HepG2 (cell line): ENCODE data around the gene DOC2A. TPM values are rescaled to one million over a fixed set of nuclear protein-coding genes. Genes with fewer than 3 reads are reported as not detected.
A peak's percentile ranks its signal among the peaks of the same experiment; 100 is the strongest.

Source experiments
- ARNT ChIP-seq: fragments of 450-650 bp; IDR thresholded peaks from 2 replicates; pipeline ENCODE4 v1.6.1; 2017
- ESRRA ChIP-seq: sonication (generic); formaldehyde crosslinking; IDR thresholded peaks from 2 replicates; pipeline ENCODE4 v1.5.1; 2020; ENCODE audit warnings: mild to moderate bottlenecking, low read depth, missing genetic modification reagents
- GATAD1 ChIP-seq: IDR thresholded peaks from 2 replicates; pipeline ENCODE4 v1.6.1; 2016; ENCODE audit warnings: missing genetic modification reagents, missing compliant biosample characterization
- GLI4 ChIP-seq: sonication (generic); formaldehyde crosslinking; IDR thresholded peaks from 2 replicates; pipeline ENCODE4 v1.5.1; 2020; ENCODE audit warnings: missing genetic modification reagents, mild to moderate bottlenecking, moderate library complexity, borderline replicate concordance
- HMGA1 ChIP-seq: sonication (generic); formaldehyde crosslinking; conservative IDR thresholded peaks from 2 replicates; pipeline ENCODE4 v1.4.0; 2020; ENCODE audit warnings: missing genetic modification reagents
- HNRNPK ChIP-seq: fragments of 200-400 bp; formaldehyde crosslinking; IDR thresholded peaks from 2 replicates; pipeline ENCODE4 v1.6.1; 2018; ENCODE audit warnings: low read length, low read depth, moderate library complexity, mild to moderate bottlenecking; ENCODE audit not compliant: poor library complexity, severe bottlenecking
- NFE2L1 ChIP-seq: sonication (generic); formaldehyde crosslinking; IDR thresholded peaks from 2 replicates; pipeline ENCODE4 v1.4.0; 2020; ENCODE audit warnings: missing genetic modification reagents, mild to moderate bottlenecking, borderline replicate concordance
- NR2F1 ChIP-seq, 2 experiments: fragments of 450-650 bp in 1 of 2; formaldehyde crosslinking in 1 of 2; IDR thresholded peaks; 2 replicates each; pipeline versions ENCODE4 v1.5.0 to v1.6.1; 2016 to 2020; ENCODE audit warnings: mild to moderate bottlenecking in 1 of 2, missing compliant biosample characterization in 1 of 2, missing genetic modification reagents in 1 of 2, moderate library complexity in 1 of 2
- PHF5A ChIP-seq: IDR thresholded peaks from one replicate; pipeline ENCODE4 v1.6.1; 2018; ENCODE audit warnings: low read depth, missing genetic modification reagents; ENCODE audit not compliant: unreplicated experiment
- PRPF4 ChIP-seq: fragments of 200-400 bp; formaldehyde crosslinking; IDR thresholded peaks from 2 replicates; pipeline ENCODE4 v1.6.1; 2016; ENCODE audit warnings: low read length, low read depth; ENCODE audit not compliant: poor library complexity, severe bottlenecking
- RBAK ChIP-seq: sonication (generic); formaldehyde crosslinking; IDR thresholded peaks from 2 replicates; pipeline ENCODE4 v1.5.1; 2020; ENCODE audit warnings: mild to moderate bottlenecking, missing genetic modification reagents
- SP1 ChIP-seq, 2 experiments: fragments of 450-650 bp in 1 of 2; sonication (generic) in 1 of 2; formaldehyde crosslinking in 1 of 2; IDR thresholded peaks; 2 replicates each; pipeline versions ENCODE4 v1.4.0 to v1.6.1; 2016 to 2020; ENCODE audit warnings: missing genetic modification reagents in 1 of 2
- ZBTB20 ChIP-seq: sonication (generic); formaldehyde crosslinking; IDR thresholded peaks from 2 replicates; pipeline ENCODE4 v1.8.1; 2023; ENCODE audit warnings: missing genetic modification reagents, low read depth, mild to moderate bottlenecking, borderline replicate concordance
- ZNF747 ChIP-seq: sonication (generic); formaldehyde crosslinking; IDR thresholded peaks from 2 replicates; pipeline ENCODE4 v1.8.1; 2023; ENCODE audit warnings: missing genetic modification reagents, mild to moderate bottlenecking, borderline replicate concordance
- ZNF780A ChIP-seq: sonication (generic); formaldehyde crosslinking; IDR thresholded peaks from 2 replicates; pipeline ENCODE4 v1.8.0; 2022; ENCODE audit warnings: mild to moderate bottlenecking, missing genetic modification reagents, moderate library complexity
- polyA plus RNA-seq, 8 experiments: library from polyadenylated mRNA; depleted of rRNA in 3 of 8; stranded (reverse) in 7 of 8; unstranded in 1 of 8; fragments of >200 nt; fragmentation: Illumina TruSeq in 4 of 8; extraction: Trizol in 4 of 8; gene quantifications; 2 replicates each; pipeline versions ENCODE4 v1.2.1 to v1.2.3, GENCODE V29; 2011 to 2016; ENCODE audit warnings: low read depth in 4 of 8, missing spikeins in 1 of 8, mixed read lengths in 1 of 8; ENCODE audit not compliant: insufficient read depth in 1 of 8
- total RNA-seq, 5 experiments: library from RNA; depleted of rRNA; stranded (reverse); fragments of >200 nt; fragmentation: Illumina TruSeq; extraction: Trizol; gene quantifications; 2 replicates each; pipeline ENCODE4 v1.2.3, GENCODE V29; 2016; ENCODE audit warnings: low read depth in 1 of 5
- TF ChIP-seq, protein P1 (sequence below): sonication (generic); formaldehyde crosslinking; conservative IDR thresholded peaks from 2 replicates; pipeline ENCODE4 v1.4.0; 2020; ENCODE audit warnings: missing genetic modification reagents
- TF ChIP-seq, protein P2 (sequence below): sonication (generic); formaldehyde crosslinking; IDR thresholded peaks from 2 replicates; pipeline ENCODE4 v1.9.0; 2022; ENCODE audit warnings: missing genetic modification reagents, mild to moderate bottlenecking, borderline replicate concordance
- TF ChIP-seq, protein P3 (sequence below): sonication (generic); formaldehyde crosslinking; IDR thresholded peaks from 2 replicates; pipeline ENCODE4 v1.9.0; 2021; ENCODE audit warnings: mild to moderate bottlenecking, missing genetic modification reagents

The DOC2A gene
- total and polyA plus RNA-seq, 2 of the 13 experiments (the other 11 are each of a cell fraction or from before 2014, with no cell fraction given) = 0.15 to 0.55 TPM

DNA sequence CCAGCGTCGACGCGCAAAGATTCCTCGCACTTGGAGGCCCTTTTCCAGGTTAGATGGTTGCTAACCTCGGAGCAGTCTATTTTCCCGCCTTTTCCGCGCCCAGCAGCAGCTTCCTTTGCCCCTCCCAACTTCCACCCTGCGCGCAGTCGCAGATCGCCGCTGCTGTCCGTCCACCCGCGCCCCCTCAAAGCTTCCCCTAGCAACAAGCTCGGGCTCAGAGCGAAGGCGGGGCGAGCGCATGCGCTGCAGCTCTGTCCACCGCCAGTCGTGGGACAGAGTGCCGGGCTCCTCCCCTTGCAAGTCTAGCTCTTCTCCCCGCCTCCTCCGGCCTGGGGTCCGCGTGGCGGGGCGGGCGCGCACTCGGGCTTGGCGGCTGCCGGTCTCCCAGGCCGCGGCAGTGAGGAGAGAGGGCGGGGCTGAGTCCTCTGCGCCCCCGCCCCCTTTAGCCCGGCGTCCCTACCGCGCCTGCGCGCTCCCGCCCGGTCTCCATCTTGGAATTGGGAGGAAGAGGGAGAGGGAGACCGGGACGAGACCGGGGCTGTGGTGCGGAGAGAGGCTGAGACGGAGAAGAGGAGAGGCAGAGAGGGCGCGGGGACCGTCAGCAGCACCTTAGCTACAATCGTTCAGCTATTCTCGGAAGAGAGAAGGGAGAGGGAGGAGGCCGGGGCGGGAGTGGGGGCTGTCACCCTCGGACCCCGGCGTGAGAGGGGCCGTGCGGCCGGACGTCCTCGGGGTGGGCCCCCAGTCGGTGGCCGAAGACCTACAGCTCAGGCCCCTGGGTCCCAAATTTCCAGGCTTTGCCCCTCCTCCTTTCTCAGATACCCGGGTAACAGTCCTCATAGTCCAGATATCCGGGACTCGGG lies 37.2 kb downstream of the DOC2A start, which contains the start of gene TAOK2 (continued):
- TF ChIP-seq, protein P1, sequence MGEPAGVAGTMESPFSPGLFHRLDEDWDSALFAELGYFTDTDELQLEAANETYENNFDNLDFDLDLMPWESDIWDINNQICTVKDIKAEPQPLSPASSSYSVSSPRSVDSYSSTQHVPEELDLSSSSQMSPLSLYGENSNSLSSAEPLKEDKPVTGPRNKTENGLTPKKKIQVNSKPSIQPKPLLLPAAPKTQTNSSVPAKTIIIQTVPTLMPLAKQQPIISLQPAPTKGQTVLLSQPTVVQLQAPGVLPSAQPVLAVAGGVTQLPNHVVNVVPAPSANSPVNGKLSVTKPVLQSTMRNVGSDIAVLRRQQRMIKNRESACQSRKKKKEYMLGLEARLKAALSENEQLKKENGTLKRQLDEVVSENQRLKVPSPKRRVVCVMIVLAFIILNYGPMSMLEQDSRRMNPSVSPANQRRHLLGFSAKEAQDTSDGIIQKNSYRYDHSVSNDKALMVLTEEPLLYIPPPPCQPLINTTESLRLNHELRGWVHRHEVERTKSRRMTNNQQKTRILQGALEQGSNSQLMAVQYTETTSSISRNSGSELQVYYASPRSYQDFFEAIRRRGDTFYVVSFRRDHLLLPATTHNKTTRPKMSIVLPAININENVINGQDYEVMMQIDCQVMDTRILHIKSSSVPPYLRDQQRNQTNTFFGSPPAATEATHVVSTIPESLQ (CRISPR knock-in tag) = 0 out of 2 replicates have a peak, but pooled peaks have one; percentile 27
- TF ChIP-seq HNRNPK (peak; percentile 89), PHF5A (CRISPR knock-in tag) (no peak), ZNF747 (CRISPR knock-in tag) (peak; percentile 84), NFE2L1 (CRISPR knock-in tag) (no peak), ZNF780A (CRISPR knock-in tag) (peak; percentile 90), SP1 (IDR thresholded peaks at IDR 0.05) (no peak), SP1 (CRISPR knock-in tag; IDR thresholded peaks at IDR 0.05) (peak; percentile 81), NR2F1 (CRISPR knock-in tag; IDR thresholded peaks at IDR 0.05) (no peak), HMGA1 (CRISPR knock-in tag) (no peak), RBAK (CRISPR knock-in tag) (no peak), ESRRA (CRISPR knock-in tag) (peak; percentile 80; the same call in 1 of the 2 replicates), ARNT (no peak), PRPF4 (no peak), ZBTB20 (CRISPR knock-in tag) (peak; percentile 73), GLI4 (no peak; the same call in 1 of the 2 replicates), GATAD1 (CRISPR knock-in tag) (peak; percentile 81)
- TF ChIP-seq, protein P2, sequence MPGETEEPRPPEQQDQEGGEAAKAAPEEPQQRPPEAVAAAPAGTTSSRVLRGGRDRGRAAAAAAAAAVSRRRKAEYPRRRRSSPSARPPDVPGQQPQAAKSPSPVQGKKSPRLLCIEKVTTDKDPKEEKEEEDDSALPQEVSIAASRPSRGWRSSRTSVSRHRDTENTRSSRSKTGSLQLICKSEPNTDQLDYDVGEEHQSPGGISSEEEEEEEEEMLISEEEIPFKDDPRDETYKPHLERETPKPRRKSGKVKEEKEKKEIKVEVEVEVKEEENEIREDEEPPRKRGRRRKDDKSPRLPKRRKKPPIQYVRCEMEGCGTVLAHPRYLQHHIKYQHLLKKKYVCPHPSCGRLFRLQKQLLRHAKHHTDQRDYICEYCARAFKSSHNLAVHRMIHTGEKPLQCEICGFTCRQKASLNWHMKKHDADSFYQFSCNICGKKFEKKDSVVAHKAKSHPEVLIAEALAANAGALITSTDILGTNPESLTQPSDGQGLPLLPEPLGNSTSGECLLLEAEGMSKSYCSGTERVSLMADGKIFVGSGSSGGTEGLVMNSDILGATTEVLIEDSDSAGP (CRISPR knock-in tag) = peak; percentile 93
- TF ChIP-seq, protein P3, sequence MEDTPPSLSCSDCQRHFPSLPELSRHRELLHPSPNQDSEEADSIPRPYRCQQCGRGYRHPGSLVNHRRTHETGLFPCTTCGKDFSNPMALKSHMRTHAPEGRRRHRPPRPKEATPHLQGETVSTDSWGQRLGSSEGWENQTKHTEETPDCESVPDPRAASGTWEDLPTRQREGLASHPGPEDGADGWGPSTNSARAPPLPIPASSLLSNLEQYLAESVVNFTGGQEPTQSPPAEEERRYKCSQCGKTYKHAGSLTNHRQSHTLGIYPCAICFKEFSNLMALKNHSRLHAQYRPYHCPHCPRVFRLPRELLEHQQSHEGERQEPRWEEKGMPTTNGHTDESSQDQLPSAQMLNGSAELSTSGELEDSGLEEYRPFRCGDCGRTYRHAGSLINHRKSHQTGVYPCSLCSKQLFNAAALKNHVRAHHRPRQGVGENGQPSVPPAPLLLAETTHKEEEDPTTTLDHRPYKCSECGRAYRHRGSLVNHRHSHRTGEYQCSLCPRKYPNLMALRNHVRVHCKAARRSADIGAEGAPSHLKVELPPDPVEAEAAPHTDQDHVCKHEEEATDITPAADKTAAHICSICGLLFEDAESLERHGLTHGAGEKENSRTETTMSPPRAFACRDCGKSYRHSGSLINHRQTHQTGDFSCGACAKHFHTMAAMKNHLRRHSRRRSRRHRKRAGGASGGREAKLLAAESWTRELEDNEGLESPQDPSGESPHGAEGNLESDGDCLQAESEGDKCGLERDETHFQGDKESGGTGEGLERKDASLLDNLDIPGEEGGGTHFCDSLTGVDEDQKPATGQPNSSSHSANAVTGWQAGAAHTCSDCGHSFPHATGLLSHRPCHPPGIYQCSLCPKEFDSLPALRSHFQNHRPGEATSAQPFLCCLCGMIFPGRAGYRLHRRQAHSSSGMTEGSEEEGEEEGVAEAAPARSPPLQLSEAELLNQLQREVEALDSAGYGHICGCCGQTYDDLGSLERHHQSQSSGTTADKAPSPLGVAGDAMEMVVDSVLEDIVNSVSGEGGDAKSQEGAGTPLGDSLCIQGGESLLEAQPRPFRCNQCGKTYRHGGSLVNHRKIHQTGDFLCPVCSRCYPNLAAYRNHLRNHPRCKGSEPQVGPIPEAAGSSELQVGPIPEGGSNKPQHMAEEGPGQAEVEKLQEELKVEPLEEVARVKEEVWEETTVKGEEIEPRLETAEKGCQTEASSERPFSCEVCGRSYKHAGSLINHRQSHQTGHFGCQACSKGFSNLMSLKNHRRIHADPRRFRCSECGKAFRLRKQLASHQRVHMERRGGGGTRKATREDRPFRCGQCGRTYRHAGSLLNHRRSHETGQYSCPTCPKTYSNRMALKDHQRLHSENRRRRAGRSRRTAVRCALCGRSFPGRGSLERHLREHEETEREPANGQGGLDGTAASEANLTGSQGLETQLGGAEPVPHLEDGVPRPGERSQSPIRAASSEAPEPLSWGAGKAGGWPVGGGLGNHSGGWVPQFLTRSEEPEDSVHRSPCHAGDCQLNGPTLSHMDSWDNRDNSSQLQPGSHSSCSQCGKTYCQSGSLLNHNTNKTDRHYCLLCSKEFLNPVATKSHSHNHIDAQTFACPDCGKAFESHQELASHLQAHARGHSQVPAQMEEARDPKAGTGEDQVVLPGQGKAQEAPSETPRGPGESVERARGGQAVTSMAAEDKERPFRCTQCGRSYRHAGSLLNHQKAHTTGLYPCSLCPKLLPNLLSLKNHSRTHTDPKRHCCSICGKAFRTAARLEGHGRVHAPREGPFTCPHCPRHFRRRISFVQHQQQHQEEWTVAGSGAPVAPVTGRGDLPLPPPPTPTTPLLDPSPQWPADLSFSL (CRISPR knock-in tag) = no peak
